Measurements from ENCODE around the gene FLRT2.

The FLRT2 gene

GRCh38 chr14:85529803-85530574 is at the start of gene FLRT2:
FLRT2 (plus strand) TSS chr14:85530144; CDS start chr14:85621515, 91,371 bp downstream.
- DNase-seq (ENCODE audit: low read depth in 2 of 2): no peak

DNA sequence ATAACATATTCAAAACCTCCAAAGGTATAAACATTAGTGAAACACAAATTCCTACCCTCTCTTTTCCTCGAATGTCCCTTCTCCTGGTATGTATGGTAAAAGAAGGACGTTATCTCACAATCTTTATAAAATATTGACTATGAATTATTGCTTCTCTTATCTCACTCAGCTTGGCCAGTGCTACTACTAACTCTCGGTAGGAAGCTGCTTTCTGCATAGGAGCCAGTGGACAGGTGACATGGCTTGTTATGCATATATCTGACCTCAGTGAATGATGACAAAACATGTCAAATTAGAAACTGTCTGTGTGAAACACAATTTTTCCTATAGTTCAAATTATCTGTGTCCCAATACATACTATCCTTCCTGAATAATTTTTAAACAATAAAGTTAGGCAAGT is 48.5 kb upstream of the FLRT2 start:
- DNase-seq (ENCODE audit: low read depth in 2 of 2): no peak

GRCh38 chr14:85482552-85482951 is 47.4 kb upstream of the FLRT2 start:
- DNase-seq (ENCODE audit: low read depth in 2 of 2): no peak

DNA sequence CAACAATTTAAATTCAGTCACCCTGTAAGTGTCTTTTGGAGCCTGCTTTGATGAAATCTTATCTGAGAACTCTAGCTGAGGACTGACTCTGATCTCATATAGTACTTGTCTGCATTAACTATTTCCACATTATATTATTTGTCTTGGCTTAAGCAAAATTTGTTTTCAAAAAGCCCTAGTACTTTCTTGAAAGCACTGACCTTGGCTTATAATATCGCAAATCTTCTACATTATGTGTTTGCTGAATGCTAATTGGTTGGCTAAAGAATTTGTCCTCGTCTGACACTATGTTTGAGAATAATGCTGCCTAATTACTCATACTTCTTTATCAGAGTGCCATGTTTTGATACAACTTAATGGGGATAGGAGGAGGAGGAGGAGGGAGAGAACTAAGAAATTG is 46.9 kb upstream of the FLRT2 start:
- no peak for DNase-seq (ENCODE audit: low read depth in 2 of 2)

DNA sequence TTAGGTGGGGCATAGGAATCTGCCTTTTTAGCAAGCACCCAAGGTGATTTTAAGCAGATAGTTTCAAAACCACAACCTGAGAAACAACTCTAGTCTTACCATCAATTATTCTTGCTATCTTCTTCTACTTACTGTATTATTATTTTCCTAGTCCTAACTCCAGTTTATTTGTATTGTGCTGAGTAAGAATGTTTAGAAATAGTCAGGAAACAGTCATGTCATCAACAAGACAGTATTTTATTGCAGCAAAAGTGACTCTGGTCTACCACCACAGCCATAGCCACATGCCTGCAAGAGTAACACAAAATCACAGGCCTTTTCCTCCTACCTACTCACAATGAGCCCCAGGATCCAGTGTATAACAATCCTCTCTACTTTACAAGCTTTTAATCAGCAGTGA is 46.3 kb upstream of the FLRT2 start:
- no peak for DNase-seq (ENCODE audit: low read depth in 2 of 2)

GRCh38 chr14:85487215-85487614 is 42.7 kb upstream of the FLRT2 start:
- DNase-seq (ENCODE audit: low read depth in 2 of 2): no peak

DNA sequence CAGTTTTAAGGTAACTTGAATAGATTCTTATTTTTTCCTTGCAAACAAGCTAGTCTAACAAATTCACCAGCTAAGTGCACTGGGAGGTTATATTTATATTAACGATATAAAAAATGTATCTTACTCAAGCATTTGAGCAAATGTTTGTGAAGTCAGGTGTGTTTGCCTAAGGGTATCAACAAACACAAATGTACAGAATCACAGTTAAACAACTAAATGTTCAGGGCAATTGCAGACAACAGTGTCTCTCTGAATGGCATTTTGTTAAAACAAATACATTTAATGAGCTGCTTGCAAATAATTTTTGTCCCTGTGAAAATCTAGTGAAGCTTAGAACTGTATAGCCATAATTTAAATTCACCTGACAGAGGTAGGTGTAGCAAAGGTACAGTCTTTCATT is 28.2 kb upstream of the FLRT2 start:
- no peak for DNase-seq (ENCODE audit: low read depth in 2 of 2)

GRCh38 chr14:85508863-85509262 is 21.1 kb upstream of the FLRT2 start:
- DNase-seq (ENCODE audit: low read depth in 2 of 2): no peak

DNA sequence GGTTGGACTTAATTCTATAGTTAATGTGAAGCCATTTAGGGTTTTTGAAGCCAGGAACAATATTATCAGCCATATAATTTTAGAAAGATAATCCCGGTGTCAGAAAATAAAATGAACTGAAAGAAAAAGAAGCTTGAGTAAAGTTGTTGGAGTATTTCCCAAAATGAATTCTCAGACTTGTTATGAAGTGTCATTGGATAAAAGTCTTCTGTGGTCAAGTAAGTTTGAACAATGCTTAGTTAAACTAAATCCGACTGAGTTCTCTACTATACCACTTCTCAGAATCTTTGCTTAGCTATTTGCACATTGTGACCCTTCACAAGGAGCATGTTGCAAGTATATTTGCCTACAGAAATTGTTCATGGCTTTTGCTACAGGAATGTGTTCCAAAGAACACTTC is 17.5 kb upstream of the FLRT2 start:
- DNase-seq (ENCODE audit: low read depth in 2 of 2): no peak

- no peak for DNase-seq (ENCODE audit: low read depth in 2 of 2)
These were observed 15.5 kb upstream of the FLRT2 start for GRCh38 chr14:85514487-85514886.

- no peak for DNase-seq (ENCODE audit: low read depth in 2 of 2)
These were observed 13.5 kb upstream of the FLRT2 start for GRCh38 chr14:85516239-85517113.

DNA sequence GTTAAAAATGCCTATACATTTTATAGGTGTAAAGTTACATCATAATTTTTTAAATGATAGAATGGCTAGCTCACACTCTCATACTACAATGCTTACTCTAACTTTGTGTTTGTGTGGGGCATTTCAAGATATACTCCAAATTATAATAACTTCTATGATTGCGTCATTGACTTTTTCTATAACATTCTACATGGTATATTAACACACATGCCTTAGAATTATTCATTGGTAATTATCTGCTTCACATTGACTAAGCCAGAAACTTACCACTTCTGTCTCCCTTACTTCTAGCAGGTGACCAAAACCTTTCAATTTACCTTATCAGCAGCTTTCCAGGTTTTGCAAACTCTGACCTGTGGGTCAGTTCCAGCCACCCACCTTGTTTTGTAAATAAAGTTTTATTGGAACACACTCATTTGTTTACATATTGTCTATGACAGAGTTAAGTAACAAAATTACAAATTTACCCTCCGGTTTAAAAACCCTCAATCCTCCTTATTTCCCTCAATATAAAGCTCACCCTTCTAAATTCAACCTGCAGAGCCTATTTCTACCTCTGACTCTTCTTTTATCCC is 12.7 kb upstream of the FLRT2 start:
- no peak for DNase-seq (ENCODE audit: low read depth in 2 of 2)

DNA sequence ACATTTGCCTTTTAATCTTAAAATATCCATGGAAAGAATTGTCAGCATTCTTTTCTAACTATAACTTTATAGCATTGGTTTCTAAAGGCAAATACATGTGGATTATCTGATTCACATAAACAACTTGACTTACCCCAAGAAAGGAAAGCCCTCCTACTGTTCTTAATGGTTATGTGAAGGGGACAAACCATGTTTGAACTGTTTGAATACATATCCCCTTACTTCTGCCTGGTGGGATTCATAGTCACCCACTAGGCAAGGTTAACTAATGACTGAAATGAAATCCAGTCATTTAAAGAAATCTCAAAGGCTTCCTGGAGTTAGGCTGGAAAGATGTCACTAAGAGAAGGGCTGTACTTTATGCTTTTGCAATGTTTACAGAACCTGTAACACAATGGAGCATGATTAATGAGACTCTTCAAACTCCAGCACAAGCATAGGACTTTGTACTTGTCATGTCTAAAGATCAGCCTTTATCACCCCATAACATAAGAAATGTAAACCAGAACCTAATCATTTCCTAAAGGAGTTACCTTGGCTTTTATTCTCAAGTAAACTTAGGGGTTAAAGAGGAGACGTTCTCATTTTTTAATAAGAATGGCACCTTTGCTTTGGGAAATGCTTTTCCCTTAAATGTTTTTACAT is 10.2 kb upstream of the FLRT2 start:
- no peak for DNase-seq (ENCODE audit: low read depth in 2 of 2)

DNA sequence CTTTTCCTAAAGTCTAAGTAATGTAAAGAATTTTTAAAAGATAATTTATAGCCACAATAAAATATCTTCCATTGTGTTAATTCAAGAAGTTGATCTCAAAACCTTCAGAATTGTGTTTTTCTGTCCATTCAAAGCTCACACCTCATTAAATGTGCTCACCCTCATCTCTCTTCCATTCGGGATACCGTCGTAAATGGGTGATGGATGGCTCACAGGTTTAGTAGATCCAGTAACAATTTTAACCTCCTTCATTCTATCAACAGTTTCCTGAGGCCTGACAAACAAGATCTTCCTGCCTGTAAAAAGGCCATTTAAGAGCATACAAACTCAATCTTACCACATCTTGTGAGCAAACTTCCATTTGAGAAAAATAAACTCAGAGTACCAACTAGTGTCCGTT is 9.4 kb upstream of the FLRT2 start:
- no peak for DNase-seq (ENCODE audit: low read depth in 2 of 2)

GRCh38 chr14:85523624-85524023 is 6.3 kb upstream of the FLRT2 start:
- DNase-seq (ENCODE audit: low read depth in 2 of 2): no peak

DNA sequence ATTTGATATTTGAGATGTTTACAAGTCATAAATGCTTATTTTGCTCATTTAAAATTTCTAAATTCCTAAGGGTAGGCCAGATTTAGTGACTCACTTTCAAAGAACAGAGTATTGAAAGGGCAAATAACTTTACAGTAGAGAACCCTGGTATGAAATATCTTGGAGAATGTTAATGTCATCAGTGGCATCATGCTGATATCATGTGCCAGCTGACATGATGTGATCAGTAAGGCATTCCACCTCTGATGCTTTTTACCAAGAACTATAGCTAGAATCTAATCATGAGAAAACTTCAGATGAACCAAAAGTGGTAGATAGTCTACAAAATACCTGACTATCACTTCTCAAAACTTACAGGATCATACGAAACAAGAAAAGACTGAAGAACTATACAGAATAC is 2.9 kb upstream of the FLRT2 start:
- no peak for DNase-seq (ENCODE audit: low read depth in 2 of 2)

GRCh38 chr14:85527445-85528035 is 2.4 kb upstream of the FLRT2 start:
- no peak for DNase-seq (ENCODE audit: low read depth in 2 of 2)

DNA sequence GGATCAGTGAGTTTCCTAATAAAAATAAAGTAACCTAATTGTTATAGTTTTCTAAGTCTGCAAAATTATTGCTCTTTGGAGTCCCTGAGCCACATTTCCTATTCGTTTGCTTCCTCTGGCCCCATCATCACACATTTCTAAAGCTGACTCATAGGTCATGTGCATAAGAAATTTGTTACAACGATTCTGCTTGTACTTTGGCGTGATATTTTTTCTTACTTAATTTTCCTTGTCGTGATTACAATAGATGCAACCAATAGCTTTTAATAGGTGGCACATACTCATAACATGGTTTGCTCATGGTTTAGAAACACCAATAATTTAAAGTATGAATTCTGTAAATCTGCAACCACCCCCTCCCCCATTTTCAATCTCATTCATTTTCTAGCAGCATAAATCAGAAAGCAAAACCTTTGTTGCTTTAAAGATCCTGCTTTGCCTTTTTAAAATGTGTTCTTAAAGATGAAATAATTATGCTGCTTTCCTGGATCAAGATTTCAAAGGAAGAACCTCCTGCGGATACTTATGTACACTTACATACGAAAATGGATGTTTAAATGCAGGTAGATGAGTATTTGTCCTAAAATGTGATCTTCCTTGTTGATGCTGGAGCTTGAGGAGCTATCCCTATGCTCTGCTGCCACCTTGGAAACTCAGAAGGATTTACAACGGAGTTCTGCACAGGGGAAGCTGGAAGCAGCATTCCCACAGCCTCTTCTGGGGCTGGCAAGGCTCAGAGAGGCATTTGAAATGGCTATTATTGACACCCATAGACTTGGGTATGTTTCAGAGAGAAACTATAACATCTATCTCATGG is 1.7 kb upstream of the FLRT2 start:
- DNase-seq (ENCODE audit: low read depth in 2 of 2): no peak

DNA sequence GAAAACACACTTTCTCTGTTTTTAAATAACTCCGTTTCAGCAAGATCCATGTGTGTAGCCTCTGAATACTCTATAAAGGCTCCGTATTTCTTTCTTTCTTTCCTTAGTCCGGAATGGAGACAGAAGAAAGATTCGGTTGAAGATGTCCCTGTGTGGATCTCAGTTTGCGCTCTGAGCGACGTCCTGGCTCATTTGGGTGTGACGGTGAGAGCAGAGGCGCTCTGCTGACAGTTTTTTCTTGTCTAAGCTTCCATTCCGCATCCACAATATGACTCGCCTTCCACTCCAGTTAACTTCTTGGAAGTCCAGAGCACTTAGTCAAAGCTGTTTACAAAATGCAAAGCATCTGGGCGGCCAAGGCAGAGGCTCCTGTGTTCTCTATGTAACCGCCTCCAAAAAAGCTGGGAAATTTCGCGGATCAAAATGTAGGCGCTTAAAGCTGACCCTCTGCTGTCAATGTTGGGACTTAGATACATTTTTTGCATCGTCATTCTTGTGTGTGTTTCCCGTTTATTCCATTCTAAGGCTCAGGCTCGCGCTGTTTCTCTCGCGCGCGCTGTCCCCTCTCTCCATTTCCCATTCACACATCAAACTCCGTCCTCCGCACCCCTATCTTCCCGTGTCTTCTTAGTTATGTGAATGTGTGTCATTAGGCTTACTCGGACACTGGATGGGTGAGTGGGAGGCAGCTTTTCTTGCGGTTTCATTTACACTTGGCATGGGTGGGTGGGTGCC is 880 bp upstream of the FLRT2 start:
- no peak for DNase-seq (ENCODE audit: low read depth in 2 of 2)

- no peak for DNase-seq (ENCODE audit: low read depth in 2 of 2)
These were observed 682 bp downstream of the FLRT2 start for GRCh38 chr14:85530626-85531025.

Measured in stimulated activated CD8-positive, alpha-beta memory T cell treated with anti-CD3 and anti-CD28 coated beads, Interleukin-7, amount 100 ng/mL, for 4 hours (primary cell).